OCI-LY7 (cell line): ENCODE results near the gene PNLDC1. TPM values are rescaled to one million over a fixed set of nuclear protein-coding genes. Genes with fewer than 3 reads are reported as not detected.

Experiments
- BruUV-seq: library from RNA; stranded (reverse); fragments of 400-500 nt; replicated peaks from 2 replicates; lab custom pipeline; 2021; lab: Mats Ljungman, UMichigan
- CTCF ChIA-PET: fragments of 300-600 bp; sonication (Branson Sonifier 250); formaldehyde crosslinking; loops from one replicate; lab custom pipeline; 2022; ENCODE audit warnings: antibody characterized with exemption; ENCODE audit not compliant: unreplicated experiment; lab: Charles Lee
- POLR2A ChIA-PET: fragments of 300-600 bp; sonication (Branson Sonifier 250); formaldehyde crosslinking; loops from one replicate; lab custom pipeline; 2022; ENCODE audit warnings: antibody characterized with exemption; lab: Charles Lee
- DNase-seq: peaks from one replicate; pipeline ENCODE4 v3.0.0-alpha.2; 2015; ENCODE audit warnings: low spot score
- H2AFZ ChIP-seq: fragments of 200-600 bp; sonication (generic), shearing (Covaris generic); 2 replicates; pipeline ENCODE4 v1.6.1; 2014; ENCODE audit warnings: mild to moderate bottlenecking, antibody characterized with exemption, low read length, moderate library complexity
- H3K27ac ChIP-seq: fragments of 200-600 bp; sonication (generic); 2 replicates; pipeline ENCODE4 v1.5.1; 2014; ENCODE audit warnings: mixed run types, low read depth, mild to moderate bottlenecking, moderate library complexity, low read length, inconsistent platforms; ENCODE audit not compliant: poor library complexity, severe bottlenecking
- H3K36me3 ChIP-seq: fragments of 200-600 bp; sonication (generic); 2 replicates; pipeline ENCODE4 v1.6.1; 2014; ENCODE audit warnings: mild to moderate bottlenecking, antibody characterized with exemption, low read length, moderate library complexity, mixed read lengths; ENCODE audit not compliant: insufficient read depth
- H3K4me1 ChIP-seq: fragments of 200-600 bp; sonication (generic); 2 replicates; pipeline ENCODE4 v1.5.1; 2014; ENCODE audit warnings: mild to moderate bottlenecking, low read length; ENCODE audit not compliant: insufficient read depth, poor library complexity, severe bottlenecking
- H3K4me2 ChIP-seq: fragments of 200-600 bp; sonication (generic); 2 replicates; pipeline ENCODE4 v1.6.1; 2014; ENCODE audit warnings: mild to moderate bottlenecking, low read length
- H3K4me3 ChIP-seq: fragments of 200-600 bp; sonication (generic); 2 replicates; pipeline ENCODE4 v1.5.1; 2014; ENCODE audit warnings: mild to moderate bottlenecking, low read depth, low read length; ENCODE audit not compliant: poor library complexity, severe bottlenecking
- H3K79me2 ChIP-seq: fragments of 200-600 bp; sonication (generic); 2 replicates; pipeline ENCODE4 v1.6.1; 2016; ENCODE audit warnings: low read depth, mild to moderate bottlenecking, low read length, moderate library complexity, mixed read lengths; ENCODE audit not compliant: insufficient read depth
- H3K9me2 ChIP-seq: fragments of 200-600 bp; sonication (generic); 2 replicates; pipeline ENCODE4 v1.6.1; 2016; ENCODE audit warnings: mild to moderate bottlenecking, low read length, mixed read lengths; ENCODE audit not compliant: insufficient read depth
- H3K9me3 ChIP-seq: fragments of 200-600 bp; sonication (generic); 2 replicates; pipeline ENCODE4 v1.6.1; 2014; ENCODE audit warnings: mild to moderate bottlenecking, mixed run types, low read length, mixed read lengths
- H4K20me1 ChIP-seq: fragments of 200-600 bp; sonication (generic); 2 replicates; pipeline ENCODE4 v1.6.1; 2014; ENCODE audit warnings: mild to moderate bottlenecking, antibody characterized with exemption, low read length, moderate library complexity, mixed read lengths; ENCODE audit not compliant: insufficient read depth
- CTCF ChIP-seq: fragments of 200-600 bp; sonication (generic); conservative IDR thresholded peaks from 2 replicates; pipeline ENCODE4 v1.5.1; 2014; ENCODE audit warnings: mild to moderate bottlenecking, antibody characterized with exemption, low read length, moderate library complexity, mixed read lengths
- EZH2phosphoT487 ChIP-seq: fragments of 200-600 bp; sonication (generic); IDR thresholded peaks from 2 replicates; pipeline ENCODE4 v1.6.1; 2018; ENCODE audit warnings: low read depth, borderline replicate concordance, mild to moderate bottlenecking, mixed run types, antibody characterized with exemption, low read length, moderate library complexity, mixed read lengths
- intact Hi-C: fragments of 100-400 bp; cut with micrococcal nuclease; formaldehyde crosslinking; loops from one replicate; pipeline ENCODE4 v1.10.0; 2022; ENCODE audit not compliant: unreplicated experiment
- total RNA-seq, 2 experiments: library from RNA; depleted of rRNA in 1 of 2; stranded (reverse); fragments of >200 nt in 1 of 2; shearing (Covaris generic) in 1 of 2; gene quantifications; 2 replicates each; pipeline ENCODE4 v1.2.3, GENCODE V29; 2014 to 2022

The PNLDC1 gene
- total RNA-seq, 2 experiments from 2014 or later = not detected

GRCh38 chr6:159761129-159761872 is 38.8 kb upstream of the PNLDC1 start:
- TF ChIP-seq CTCF (no peak), EZH2phosphoT487 (no peak)
- no peaks in the 10 kb centered on the region for H3K9me2 ChIP-seq
- H2AFZ ChIP-seq = peak overlapping the region; percentile 81
- intact Hi-C loops = loop anchor here (2.0 kb wide), 1 partner anchor 68 kb away; the partner anchor contains the start of gene SOD2
- no peaks in the 10 kb centered on the region for H4K20me1 ChIP-seq
- H3K4me3 ChIP-seq = peak overlapping the region; percentile 71
- ChIA-PET CTCF (interaction anchor here (1.0 to 1.4 kb wide), 2 partner anchors 9 to 34 kb away, joined by 5 to 6 read pairs; partner anchors contain the start of gene WTAP), POLR2A (interaction anchor here (0.5 to 2.6 kb wide), 15 partner anchors 9 to 722 kb away, joined by 3 to 11 read pairs (median 5); partner anchors contain the start of genes MRPL18 and WTAP)
- BruUV-seq = TSS peak; percentile 83
- H3K27ac ChIP-seq = peak overlapping the region; percentile 81
- peak overlapping the region; percentile 93 for H3K4me2 ChIP-seq
- peaks cover 63% of the 10 kb centered on the region for H3K36me3 ChIP-seq
- no peaks in the 10 kb centered on the region; the same call in 1 of the 2 replicates for H3K79me2 ChIP-seq
- H3K4me1 ChIP-seq = peaks cover 15% of the 10 kb centered on the region
- DNase-seq = peak; percentile 52
- H3K9me3 ChIP-seq = no peaks in the 10 kb centered on the region

DNA sequence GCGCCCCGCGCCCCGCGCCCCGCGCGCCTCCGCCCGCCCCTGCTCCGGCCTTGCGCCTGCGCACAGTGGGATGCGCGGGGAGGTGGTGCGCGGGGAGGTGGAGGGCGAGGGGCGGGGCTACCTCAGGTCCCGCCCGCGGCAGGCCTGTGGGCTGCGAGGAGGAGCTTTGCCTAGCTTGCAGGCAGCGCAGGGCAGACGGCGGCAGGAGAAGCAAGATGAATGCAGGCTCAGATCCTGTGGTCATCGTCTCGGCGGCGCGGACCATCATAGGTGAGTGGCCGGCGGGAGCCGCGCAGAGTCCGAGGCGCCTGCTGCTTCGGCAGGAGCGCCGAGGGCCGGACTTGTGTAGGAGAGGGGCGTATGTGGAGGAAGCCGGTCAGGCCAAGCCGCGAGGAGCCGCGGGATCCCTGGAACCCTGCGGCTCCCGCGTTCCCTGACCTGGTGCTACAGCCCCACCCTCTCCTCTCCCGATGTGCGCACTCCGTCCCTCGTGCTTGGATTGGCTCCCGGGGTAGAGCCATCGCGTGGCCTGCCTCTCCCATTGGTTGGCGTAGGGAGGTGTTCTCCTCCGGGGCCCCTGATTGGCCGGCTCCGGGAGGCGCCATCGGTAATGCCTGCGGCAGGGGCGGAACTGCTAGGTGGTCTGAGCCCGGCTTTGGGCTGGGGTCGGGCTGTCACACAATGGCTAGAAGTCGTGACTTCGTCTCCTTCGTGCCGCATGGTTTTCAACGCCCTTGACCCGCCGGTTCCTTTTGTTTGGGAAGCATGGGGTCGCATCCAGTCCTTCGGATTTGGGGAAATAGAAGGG is 38.0 kb upstream of the PNLDC1 start, which contains the start of gene ACAT2:
TSS of gene ACAT2 (plus strand) at position 173 of the 808 bp plus-strand sequence. CDS start at position 216, 43 bp downstream.
- no peaks in the 10 kb centered on the region for H4K20me1 ChIP-seq
- no peaks in the 10 kb centered on the region; the same call in 1 of the 2 replicates for H3K79me2 ChIP-seq
- H3K27ac ChIP-seq = peak within 1 kb of the TSS; percentile 81
- peak within 1 kb of the TSS; percentile 93 for H3K4me2 ChIP-seq
- H2AFZ ChIP-seq = peak within 1 kb of the TSS; percentile 81
- ChIA-PET CTCF (interaction anchor here (1.4 kb wide), 1 partner anchor 8 kb away, joined by 5 read pairs; no protein-coding TSS in a partner anchor), POLR2A (interaction anchor here (1.0 to 2.6 kb wide), 12 partner anchors 9 to 38 kb away, joined by 3 to 11 read pairs (median 6); partner anchors contain the start of genes MRPL18 and WTAP)
- peaks cover 15% of the 10 kb centered on the region for H3K4me1 ChIP-seq
- intact Hi-C loops = loop anchor here (1.0 to 2.0 kb wide), 3 partner anchors 27 to 69 kb away; partner anchors contain the start of genes SOD2, TCP1 and WTAP
- DNase-seq = peak; percentile 97
- peak within 1 kb of the TSS; percentile 71 for H3K4me3 ChIP-seq
- H3K9me2 ChIP-seq = no peaks in the 10 kb centered on the region
- peaks cover 63% of the 10 kb centered on the region for H3K36me3 ChIP-seq
- BruUV-seq = no TSS peak
- TF ChIP-seq CTCF (no peak), EZH2phosphoT487 (no peak)
- H3K9me3 ChIP-seq = no peaks in the 10 kb centered on the region
